Measurements from ENCODE around the gene LRP6. TPM values are rescaled to one million over a fixed set of nuclear protein-coding genes. Genes with fewer than 3 reads are reported as not detected.
"Not testable (repeated sequence)": the region's sequence is repeated elsewhere in the genome, so short reads cannot be mapped to it uniquely, and the experiment has no call there.

Gene LRP6
- polyA plus RNA-seq, 12 donors, result 31.1 to 83.3 (median 35.8) TPM; not detected in 1

DNA sequence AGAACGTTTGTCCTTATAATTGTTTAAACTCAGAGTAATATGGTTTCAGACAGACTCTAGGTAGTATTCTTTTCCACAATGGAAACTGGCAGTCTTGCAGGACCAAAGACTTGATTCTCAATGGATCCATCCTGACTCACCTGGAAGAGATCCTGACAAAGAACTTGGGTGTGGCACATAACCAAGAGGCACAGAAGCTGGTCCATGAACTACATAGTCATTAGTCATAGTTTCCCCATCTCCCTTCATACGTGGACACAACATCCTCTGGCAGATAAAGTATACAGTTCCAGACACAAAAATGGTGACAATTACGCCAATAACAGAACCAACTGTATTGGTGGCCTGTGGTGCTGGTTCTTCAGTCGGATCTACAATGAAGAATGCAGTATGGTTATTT, 140.3 kb downstream of the LRP6 start:
- DNase-seq, result no peak

- DNase-seq, result no peak
Measured at GRCh38 chr12:12123036-12123604, 143.7 kb downstream of the LRP6 start.

DNA sequence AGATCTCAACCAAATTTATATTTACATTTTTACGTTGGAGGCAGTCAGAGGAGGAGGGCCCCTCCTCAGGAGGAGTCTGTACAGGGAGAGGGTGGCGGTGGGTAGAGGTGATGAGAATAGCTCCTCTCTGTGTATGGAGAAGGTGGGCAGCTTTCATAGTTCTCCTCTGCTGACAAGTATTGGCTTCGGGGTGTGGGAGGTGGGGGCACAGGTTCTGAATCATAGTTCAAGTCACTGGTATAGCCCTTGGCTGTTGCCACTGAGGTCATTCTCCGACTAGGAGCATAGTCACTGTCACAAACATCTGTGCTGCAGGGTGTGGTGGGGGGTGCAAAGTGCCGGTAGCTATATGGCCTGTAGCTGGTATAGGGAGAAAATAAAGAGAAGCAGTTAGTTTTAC, 145.8 kb downstream of the LRP6 start:
- no peak for DNase-seq

DNA sequence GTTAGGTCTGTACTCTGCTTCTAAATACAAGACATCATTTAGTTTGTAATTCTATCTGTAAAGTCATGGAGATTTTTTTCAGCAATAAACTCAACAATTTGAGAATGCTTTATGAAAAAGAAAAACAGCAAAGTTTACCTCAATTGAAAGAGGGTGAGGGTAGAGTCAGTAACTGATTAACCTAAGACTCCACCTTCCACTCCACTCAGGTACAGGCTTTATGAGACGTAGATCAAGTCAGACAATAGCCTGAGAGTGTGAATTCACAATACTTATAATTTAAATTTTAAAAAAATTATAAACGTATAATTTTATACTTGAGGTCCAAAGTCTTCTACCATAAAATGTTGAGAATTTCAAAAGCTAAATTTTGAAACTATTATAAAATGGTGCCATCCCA, 150.2 kb downstream of the LRP6 start:
- DNase-seq, result no peak

DNA sequence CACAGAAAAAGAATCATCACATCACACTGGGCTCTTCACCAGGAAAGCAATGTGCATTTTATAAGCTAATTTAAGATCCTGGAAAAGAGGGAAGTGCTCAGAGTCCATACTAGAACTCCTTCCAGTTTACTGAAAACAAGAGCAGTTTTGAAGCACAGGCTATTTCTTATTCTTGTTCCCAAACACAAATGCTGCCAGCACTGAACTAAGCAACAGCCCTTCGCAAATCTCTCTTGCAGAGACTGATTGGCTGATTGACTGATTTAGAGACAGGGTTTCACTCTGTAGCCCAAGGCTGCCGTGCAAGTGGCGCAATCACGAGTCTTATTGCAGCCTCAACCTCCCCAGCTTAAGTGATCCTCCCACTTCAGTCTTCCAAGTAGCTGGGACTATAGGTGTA, 151.3 kb downstream of the LRP6 start:
- DNase-seq, result peak; percentile 10

GRCh38 chr12:12110923-12111555, 155.8 kb downstream of the LRP6 start:
- DNase-seq, result not testable (repeated sequence)

DNA sequence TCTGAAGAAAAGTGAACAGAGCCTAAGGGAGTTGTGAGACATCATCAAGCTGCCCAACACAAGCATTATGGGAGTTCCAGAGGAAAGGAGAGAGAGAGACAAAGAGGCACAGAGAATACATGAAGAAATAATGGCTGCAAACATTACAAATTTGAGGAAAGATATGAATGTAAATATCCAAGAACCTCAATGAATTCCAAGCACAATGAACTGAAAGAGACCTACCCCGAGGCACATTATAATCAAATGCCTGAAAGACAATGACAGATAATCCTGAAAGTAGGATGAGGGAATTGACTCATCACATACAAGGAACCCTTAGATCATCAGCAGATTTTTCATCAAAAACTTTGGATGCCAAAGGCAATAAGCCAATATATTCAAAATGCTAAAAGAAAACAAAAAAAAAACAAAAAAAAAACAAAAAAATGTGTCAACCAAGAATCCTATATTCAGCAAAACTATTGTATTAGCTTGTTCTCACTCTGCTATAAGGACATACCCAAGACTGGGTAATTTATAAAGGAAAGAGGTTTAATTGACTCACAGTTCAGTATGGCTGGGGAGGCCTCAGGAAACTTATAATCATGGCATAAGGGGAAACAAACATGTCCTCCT, 158.3 kb downstream of the LRP6 start:
- DNase-seq, result no peak

- DNase-seq, result no peak
Measured at GRCh38 chr12:12107678-12108077, 159.2 kb downstream of the LRP6 start.

- no peak for DNase-seq
Measured at GRCh38 chr12:12099102-12099501, 167.7 kb downstream of the LRP6 start.

GRCh38 chr12:12098691-12099015, 168.2 kb downstream of the LRP6 start:
- no peak for DNase-seq

GRCh38 chr12:12097891-12098690, 168.8 kb downstream of the LRP6 start:
- DNase-seq, result no peak

DNA sequence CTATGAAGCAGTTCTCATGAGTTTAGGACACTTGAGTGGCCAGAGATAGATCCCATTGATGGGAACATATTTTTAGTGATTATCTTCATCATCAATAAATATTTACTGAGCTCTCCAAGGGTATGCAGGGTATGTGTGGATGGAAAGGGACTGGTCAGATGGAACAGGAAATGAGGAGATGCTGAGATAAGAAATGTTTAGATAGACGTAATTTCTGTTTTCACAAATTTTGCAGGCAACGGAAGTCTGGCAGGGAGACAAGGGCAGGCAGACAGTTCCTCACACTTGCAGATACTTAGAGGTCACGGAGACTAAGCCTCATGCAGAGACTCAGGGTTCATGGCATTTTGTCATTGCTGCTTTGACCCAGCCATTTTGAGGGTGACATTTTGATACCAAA, 171.8 kb downstream of the LRP6 start:
- DNase-seq, result no peak

- DNase-seq, result no peak
Measured at GRCh38 chr12:12094481-12094880, 172.4 kb downstream of the LRP6 start.

DNA sequence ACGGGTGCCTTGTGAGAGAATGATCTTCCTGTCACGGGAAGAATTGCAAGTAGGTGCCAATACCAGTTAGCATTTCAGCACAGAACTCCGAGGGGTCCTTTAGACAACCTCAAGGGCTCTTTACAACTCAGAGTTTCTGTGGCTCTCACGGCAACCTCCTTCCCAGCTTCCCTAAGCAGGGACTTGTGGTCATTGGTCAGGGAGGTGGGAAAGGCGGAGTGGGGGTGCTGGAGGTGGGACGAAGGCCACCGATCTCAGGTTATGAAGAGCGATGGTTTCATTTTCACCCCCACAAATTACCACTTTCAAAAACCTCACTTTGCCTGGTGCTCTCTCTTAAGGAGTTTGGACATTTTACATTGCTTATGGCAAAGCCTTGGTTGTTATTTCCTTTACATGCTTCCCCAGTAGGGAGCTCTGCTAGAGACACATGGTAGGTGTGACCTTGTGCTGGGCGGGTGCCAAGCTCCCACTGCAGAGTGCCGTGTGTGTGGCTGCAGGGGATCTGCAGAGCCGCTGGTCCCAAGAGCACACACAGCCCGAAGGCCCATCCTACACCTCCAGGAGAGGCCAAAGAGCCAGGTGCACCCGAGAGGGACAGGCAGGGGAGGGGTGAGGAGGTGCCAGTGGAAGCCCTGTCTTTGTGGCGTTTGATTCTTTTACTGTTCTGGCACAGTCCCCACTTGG, 174.7 kb downstream of the LRP6 start:
- DNase-seq, result no peak

- DNase-seq, result no peak
Measured at GRCh38 chr12:12091071-12091470, 175.8 kb downstream of the LRP6 start.

GRCh38 chr12:12088761-12089160, 178.1 kb downstream of the LRP6 start:
- DNase-seq, result no peak

DNA sequence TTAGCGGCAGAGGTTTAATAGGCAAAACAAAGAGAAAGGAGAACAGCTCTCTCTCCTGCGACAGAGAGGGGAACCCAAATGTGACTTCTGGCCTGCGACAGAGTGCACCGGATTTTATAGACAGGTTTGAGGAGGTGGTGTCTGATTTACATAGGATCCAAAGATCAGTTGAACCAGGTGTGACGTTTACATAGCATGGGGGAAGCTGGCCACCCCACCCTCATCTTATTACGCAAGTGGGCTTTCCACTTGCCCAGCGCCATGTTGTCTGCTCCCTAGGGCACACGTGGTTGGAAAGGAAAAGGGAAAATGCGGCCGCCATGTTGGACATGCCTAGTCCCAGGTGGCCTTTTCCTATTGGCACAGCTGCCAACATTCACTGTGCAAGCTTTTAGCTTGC, 178.7 kb downstream of the LRP6 start:
- DNase-seq, result no peak

GRCh38 chr12:12087693-12088034, 179.2 kb downstream of the LRP6 start:
- DNase-seq, result no peak

- DNase-seq, result no peak
Measured at GRCh38 chr12:12086973-12087692, 179.7 kb downstream of the LRP6 start.

DNA sequence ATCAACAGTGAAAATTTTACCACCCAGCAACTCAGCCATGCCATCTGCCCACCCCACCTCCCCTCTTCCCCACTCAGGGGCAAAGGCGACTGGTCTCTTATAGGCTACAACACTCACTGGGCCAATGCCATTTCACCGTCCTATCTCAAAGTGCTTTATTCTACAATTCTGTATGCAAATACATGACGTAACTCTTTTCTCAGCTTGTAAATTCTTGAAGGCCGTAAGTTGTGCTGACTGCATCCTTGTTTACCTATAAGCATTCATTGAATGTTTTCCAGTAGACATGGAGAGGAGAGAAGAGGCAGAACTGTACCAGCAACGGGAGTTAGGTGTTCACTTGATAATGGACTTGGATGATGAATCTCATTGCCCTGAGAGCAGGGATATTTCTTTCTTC, 180.5 kb downstream of the LRP6 start:
- DNase-seq, result no peak

- no peak for DNase-seq
Measured at GRCh38 chr12:12083688-12084087, 183.2 kb downstream of the LRP6 start.

Data from muscle of arm (tissue), 12 donors.